HCT116 (cell line): ENCODE results near the gene SEMA4D. TPM values are rescaled to one million over a fixed set of nuclear protein-coding genes. Genes with fewer than 3 reads are reported as not detected.
A peak's percentile ranks its signal among the peaks of the same experiment; 100 is the strongest.

Source experiments
- ATAC-seq: fragments of 200-7000 bp; cut with Tn5 transposase; 2 replicates; pipeline ENCODE4 v1.9.1; 2020; ENCODE audit warnings: mild to moderate bottlenecking, moderate library complexity
- BruUV-seq: library from RNA; stranded (reverse); fragments of 400-500 nt; replicated peaks from 2 replicates; lab custom pipeline; 2021; lab: Mats Ljungman, UMichigan
- CTCF ChIA-PET: fragments of 300-600 bp; sonication (Branson Sonifier 250); formaldehyde crosslinking; loops from one replicate; lab custom pipeline; 2021; ENCODE audit warnings: antibody characterized with exemption; lab: Charles Lee
- POLR2A ChIA-PET: fragments of 300-600, 350-600 bp; sonication (Branson Sonifier 250); formaldehyde crosslinking; loops from one replicate; lab custom pipeline; 2021; ENCODE audit warnings: antibody characterized with exemption; lab: Charles Lee
- RAD21 ChIA-PET, 2 experiments: fragments of 300-600 bp; sonication (Branson Sonifier 250); formaldehyde crosslinking; loops; one replicate each; lab custom pipeline; 2023; ENCODE audit warnings: low total read pairs in 2 of 2; ENCODE audit not compliant: uncharacterized antibody in 2 of 2, unreplicated experiment in 2 of 2, low non-redundant PET in 1 of 2; lab: Charles Lee
- DNase-seq: peaks from one replicate; pipeline ENCODE4 v3.0.0-alpha.2; 2010; ENCODE audit warnings: low read depth, low spot score
- H2AFZ ChIP-seq: fragments of 200-600 bp; shearing (Covaris generic), sonication (generic); 2 replicates; pipeline ENCODE4 v1.6.1; 2017; ENCODE audit warnings: low read depth, mixed run types, mixed read lengths, antibody characterized with exemption, low read length; ENCODE audit not compliant: poor library complexity, severe bottlenecking
- H3K27ac ChIP-seq: 2 replicates; pipeline ENCODE4 v1.5.1; 2012; ENCODE audit warnings: low read depth, low read length
- H3K27me3 ChIP-seq: fragments of 200-600 bp; sonication (generic); 2 replicates; pipeline ENCODE4 v1.6.1; 2016; ENCODE audit warnings: mixed run types, low read length, mixed read lengths; ENCODE audit not compliant: insufficient read depth
- H3K36me3 ChIP-seq, 2 experiments: fragments of 200-500 bp in 1 of 2; fragments of 200-600 bp in 1 of 2; sonication (Bioruptor generic) in 1 of 2; sonication (generic) in 1 of 2; 2 replicates each; pipeline versions ENCODE4 v1.5.1 to v1.6.1; 2014 to 2016; ENCODE audit warnings: low read length in 2 of 2, inconsistent platforms in 1 of 2, mixed read lengths in 1 of 2, mixed run types in 1 of 2; ENCODE audit not compliant: insufficient read depth in 2 of 2, control insufficient read depth in 1 of 2
- H3K4me1 ChIP-seq, 2 experiments: fragments of 200-600 bp in 1 of 2; sonication (generic) in 1 of 2; 2 replicates each; pipeline versions ENCODE4 v1.5.1 to v1.6.1; 2012 to 2017; ENCODE audit warnings: low read length in 2 of 2, inconsistent platforms in 1 of 2, mild to moderate bottlenecking in 1 of 2, mixed read lengths in 1 of 2, mixed run types in 1 of 2, moderate library complexity in 1 of 2; ENCODE audit not compliant: insufficient read depth in 2 of 2, control insufficient read depth in 1 of 2
- H3K4me2 ChIP-seq: fragments of 200-600 bp; sonication (generic); 2 replicates; pipeline ENCODE4 v1.6.1; 2017; ENCODE audit warnings: mixed run types, low read length, mixed read lengths
- H3K4me3 ChIP-seq, 2 experiments: fragments of 200-600 bp in 1 of 2; sonication (generic) in 1 of 2; replicated peaks in 1 of 2; 2 replicates each; pipeline ENCODE4 v1.5.1; 2011 to 2016; ENCODE audit warnings: low read length in 2 of 2, control low read depth in 1 of 2, low read depth in 1 of 2, mild to moderate bottlenecking in 1 of 2, mixed read lengths in 1 of 2, mixed run types in 1 of 2
- H3K79me2 ChIP-seq: fragments of 200-600 bp; sonication (generic); 2 replicates; pipeline ENCODE4 v1.6.1; 2017; ENCODE audit warnings: mild to moderate bottlenecking, mixed run types, low read length, moderate library complexity, mixed read lengths; ENCODE audit not compliant: insufficient read depth
- H3K9ac ChIP-seq: fragments of 200-600 bp; sonication (generic); 2 replicates; pipeline ENCODE4 v1.6.1; 2016; ENCODE audit warnings: low read length, mixed read lengths
- H3K9me2 ChIP-seq: fragments of 200-600 bp; sonication (generic), shearing (Covaris generic); 2 replicates; pipeline ENCODE4 v1.6.1; 2017; ENCODE audit warnings: mixed run types, mild to moderate bottlenecking, moderate library complexity; ENCODE audit not compliant: insufficient read depth
- H3K9me3 ChIP-seq, 2 experiments: fragments of 200-500 bp in 1 of 2; fragments of 200-600 bp in 1 of 2; sonication (Bioruptor generic) in 1 of 2; sonication (generic) in 1 of 2; 2 replicates each; pipeline ENCODE4 v1.6.1; 2014 to 2017; ENCODE audit warnings: low read length in 2 of 2, mixed read lengths in 2 of 2, inconsistent platforms in 1 of 2, low read depth in 1 of 2, mild to moderate bottlenecking in 1 of 2, mixed run types in 1 of 2, moderate library complexity in 1 of 2; ENCODE audit not compliant: control insufficient read depth in 1 of 2, insufficient read depth in 1 of 2
- H4K20me1 ChIP-seq: fragments of 200-600 bp; sonication (generic), shearing (Covaris generic); 2 replicates; pipeline ENCODE4 v1.6.1; 2017; ENCODE audit warnings: mixed run types, mild to moderate bottlenecking, moderate library complexity; ENCODE audit not compliant: insufficient read depth
- ATF3 ChIP-seq: IDR thresholded peaks from 2 replicates; pipeline ENCODE4 v1.6.1; 2012
- RAD21 ChIP-seq: IDR thresholded peaks from 2 replicates; pipeline ENCODE4 v1.6.1; 2012; ENCODE audit warnings: low read depth, mild to moderate bottlenecking
- REST ChIP-seq: IDR thresholded peaks from 2 replicates; pipeline ENCODE4 v1.6.1; 2012; ENCODE audit warnings: low read depth
- SIN3A ChIP-seq: IDR thresholded peaks from 2 replicates; pipeline ENCODE4 v1.6.1; 2012; ENCODE audit warnings: low read depth
- SP1 ChIP-seq: IDR thresholded peaks from 2 replicates; pipeline ENCODE4 v1.6.1; 2012; ENCODE audit warnings: low read depth
- TCF7L2 ChIP-seq: IDR thresholded peaks from 2 replicates; pipeline ENCODE4 v1.7.0; 2011; ENCODE audit warnings: borderline replicate concordance, inconsistent platforms; ENCODE audit not compliant: insufficient read depth, insufficient read length; ENCODE audit errors: extremely low read depth
- ZNF274 ChIP-seq: fragments of 200-500 bp; sonication (Bioruptor generic); IDR thresholded peaks from 2 replicates; pipeline ENCODE4 v1.6.1; 2014; ENCODE audit warnings: mild to moderate bottlenecking, low read depth, low read length, inconsistent platforms
- intact Hi-C: fragments of 100-400 bp; cut with micrococcal nuclease; formaldehyde crosslinking; loops from 2 replicates; pipeline ENCODE4 v1.10.0; 2022
- total RNA-seq: library from RNA; stranded (reverse); gene quantifications from one replicate; pipeline ENCODE4 v1.2.1, GENCODE V29; 2021; ENCODE audit not compliant: unreplicated experiment
- TF ChIP-seq, protein P1 (sequence below): IDR thresholded peaks from 2 replicates; pipeline ENCODE4 v1.6.1; 2012
- TF ChIP-seq, protein P2 (sequence below): IDR thresholded peaks from 2 replicates; pipeline ENCODE4 v1.6.1; 2011; ENCODE audit warnings: mild to moderate bottlenecking, low read length, moderate library complexity; ENCODE audit not compliant: insufficient replicate concordance; ENCODE audit errors: extremely low read depth

Gene SEMA4D
- total RNA-seq, 1 experiment from 2014 or later: 32.0 TPM

- Histone ChIP-seq H4K20me1 (no peaks in the 10 kb centered on the region), H3K9me2 (no peaks in the 10 kb centered on the region), H3K4me3 (no peak overlapping the region), H3K79me2 (peaks cover 5% of the 10 kb centered on the region; the same call in 1 of the 2 replicates), H3K4me1 (peaks cover 24 to 62% of the 10 kb centered on the region in 2 experiments), H2AFZ (no peak overlapping the region), H3K9ac (no peak overlapping the region), H3K36me3 (no peaks in the 10 kb centered on the region), H3K4me2 (peak overlapping the region; percentile 53), H3K27me3 (no peaks in the 10 kb centered on the region), H3K9me3 (no peaks in the 10 kb centered on the region), H3K27ac (no peak overlapping the region)
- ChIA-PET CTCF (interaction anchor here (1.4 kb wide), 1 partner anchor 118 kb away, joined by 6 read pairs; no protein-coding TSS in a partner anchor), RAD21 (no interaction called here), POLR2A (no interaction called here)
- peak; percentile 55 for ATAC-seq
- no TSS peak for BruUV-seq
- no peak for TF ChIP-seq TCF7L2
- TF ChIP-seq, protein P1, sequence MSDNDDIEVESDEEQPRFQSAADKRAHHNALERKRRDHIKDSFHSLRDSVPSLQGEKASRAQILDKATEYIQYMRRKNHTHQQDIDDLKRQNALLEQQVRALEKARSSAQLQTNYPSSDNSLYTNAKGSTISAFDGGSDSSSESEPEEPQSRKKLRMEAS: peak; percentile 32; the same call in 1 of the 2 replicates
- no peak for TF ChIP-seq ATF3
- TF ChIP-seq SP1: no peak; the same call in 1 of the 2 replicates
- no peak for TF ChIP-seq SIN3A
- TF ChIP-seq RAD21: 0 out of 2 replicates have a peak, but pooled peaks have one; percentile 2
- intact Hi-C loops: loop anchor here (5.0 kb wide), 1 partner anchor 66 kb away; the partner anchor contains the start of gene SEMA4D
- DNase-seq: no peak
Observed at GRCh38 chr9:89430995-89431394, 66.9 kb downstream of the SEMA4D start.

DNA sequence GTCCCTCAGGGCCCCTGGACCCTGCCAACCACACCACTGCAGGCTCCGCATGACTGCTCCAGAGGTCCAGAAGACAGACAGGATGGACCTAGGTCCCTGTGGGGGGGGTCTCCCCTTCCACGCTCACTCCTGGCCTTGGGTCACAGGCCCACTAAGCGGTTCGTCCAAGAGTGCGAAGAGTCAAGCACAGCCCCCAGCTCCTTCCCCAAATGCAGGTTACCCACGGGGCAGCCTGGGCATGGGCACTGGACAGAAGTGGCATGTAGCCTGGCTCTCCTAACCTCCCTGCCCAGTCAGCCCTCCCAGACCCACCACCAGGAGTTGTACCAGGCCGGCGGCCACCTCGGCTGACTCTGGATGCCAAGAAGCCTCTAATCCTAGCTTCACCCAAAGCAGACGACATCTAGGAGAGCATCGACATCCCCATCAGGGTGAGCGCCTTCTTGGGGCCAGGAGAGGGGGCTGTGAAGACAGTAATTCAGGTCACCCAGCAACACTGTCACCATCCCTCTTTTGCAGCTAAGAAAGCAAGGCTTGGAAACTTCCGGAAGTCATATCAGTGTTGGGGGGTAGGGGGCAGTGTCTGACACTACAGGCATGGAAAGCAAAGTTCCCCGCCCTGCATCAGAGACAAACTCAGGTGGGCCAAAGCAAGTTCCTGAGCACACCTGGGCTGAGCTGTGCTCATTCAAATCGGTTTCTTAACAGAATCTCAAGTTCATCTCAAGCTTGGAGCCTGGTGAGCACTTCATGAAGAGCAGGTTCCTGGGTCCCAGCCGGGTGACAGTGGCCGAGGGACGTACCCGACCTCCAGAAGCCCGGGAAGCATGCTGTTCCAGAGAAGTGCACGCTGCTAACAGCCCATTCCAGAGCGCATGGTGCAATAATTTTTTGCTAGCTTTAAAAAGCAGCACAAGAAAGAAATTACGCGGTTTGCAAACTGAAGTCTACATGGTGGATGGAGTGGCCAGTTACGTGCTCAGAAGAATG lies 68.7 kb downstream of the SEMA4D start:
- ATAC-seq: no peak
- H3K36me3 ChIP-seq: no peaks in the 10 kb centered on the region
- ChIA-PET CTCF (interaction anchor here (1.8 kb wide), 1 partner anchor 120 kb away, joined by 15 read pairs; no protein-coding TSS in a partner anchor), POLR2A (no interaction called here), RAD21 (no interaction called here)
- intact Hi-C loops: loop anchor here (5.0 kb wide), 1 partner anchor 118 kb away; no protein-coding TSS in a partner anchor
- no peak overlapping the region for H3K27ac ChIP-seq
- peaks cover 5% of the 10 kb centered on the region; the same call in 1 of the 2 replicates for H3K79me2 ChIP-seq
- H2AFZ ChIP-seq: no peak overlapping the region
- H3K9me2 ChIP-seq: no peaks in the 10 kb centered on the region
- H3K4me1 ChIP-seq: peaks cover 15 to 59% of the 10 kb centered on the region in 2 experiments
- BruUV-seq: no TSS peak
- H3K9ac ChIP-seq: no peak overlapping the region
- no peaks in the 10 kb centered on the region for H3K27me3 ChIP-seq
- DNase-seq: no peak
- H3K4me3 ChIP-seq: no peak overlapping the region
- H3K4me2 ChIP-seq: no peak overlapping the region
- H4K20me1 ChIP-seq: no peaks in the 10 kb centered on the region
- no peaks in the 10 kb centered on the region for H3K9me3 ChIP-seq
- no peak for TF ChIP-seq ZNF274
- TF ChIP-seq, protein P1: no peak
- TF ChIP-seq, protein P2, sequence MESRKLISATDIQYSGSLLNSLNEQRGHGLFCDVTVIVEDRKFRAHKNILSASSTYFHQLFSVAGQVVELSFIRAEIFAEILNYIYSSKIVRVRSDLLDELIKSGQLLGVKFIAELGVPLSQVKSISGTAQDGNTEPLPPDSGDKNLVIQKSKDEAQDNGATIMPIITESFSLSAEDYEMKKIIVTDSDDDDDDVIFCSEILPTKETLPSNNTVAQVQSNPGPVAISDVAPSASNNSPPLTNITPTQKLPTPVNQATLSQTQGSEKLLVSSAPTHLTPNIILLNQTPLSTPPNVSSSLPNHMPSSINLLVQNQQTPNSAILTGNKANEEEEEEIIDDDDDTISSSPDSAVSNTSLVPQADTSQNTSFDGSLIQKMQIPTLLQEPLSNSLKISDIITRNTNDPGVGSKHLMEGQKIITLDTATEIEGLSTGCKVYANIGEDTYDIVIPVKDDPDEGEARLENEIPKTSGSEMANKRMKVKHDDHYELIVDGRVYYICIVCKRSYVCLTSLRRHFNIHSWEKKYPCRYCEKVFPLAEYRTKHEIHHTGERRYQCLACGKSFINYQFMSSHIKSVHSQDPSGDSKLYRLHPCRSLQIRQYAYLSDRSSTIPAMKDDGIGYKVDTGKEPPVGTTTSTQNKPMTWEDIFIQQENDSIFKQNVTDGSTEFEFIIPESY: no peak
- TF ChIP-seq REST: no peak
